Heart right ventricle (tissue), 16 donors: ENCODE results near the gene BIRC7. TPM values are rescaled to one million over a fixed set of nuclear protein-coding genes. Genes with fewer than 3 reads are reported as not detected.

Experiments
- ATAC-seq, 8 donors: fragments of 200-7000 bp; cut with Tn5 transposase; one replicate each; pipeline ENCODE4 v1.9.1; 2020; ENCODE audit warnings: mild to moderate bottlenecking in 8 of 8, moderate library complexity in 8 of 8, moderate number of reproducible peaks in 1 of 8
- DNase-seq, 2 donors: peaks; one replicate each; pipeline ENCODE4 v3.0.0-alpha.2; 2020
- H3K27ac ChIP-seq, 10 donors: fragments of 200-600 bp; sonication (generic) in 2 of 10; one replicate each; pipeline versions ENCODE4 v1.5.0 to v1.8.0; 2020 to 2022; ENCODE audit warnings: mild to moderate bottlenecking in 3 of 10
- H3K27me3 ChIP-seq, 7 donors: fragments of 200-600 bp; one replicate each; pipeline ENCODE4 v1.8.0; 2021 to 2022; ENCODE audit warnings: mild to moderate bottlenecking in 2 of 7
- H3K36me3 ChIP-seq, 9 donors: fragments of 200-600 bp; sonication (generic) in 1 of 9; one replicate each; pipeline versions ENCODE4 v1.5.0 to v1.8.0; 2020 to 2022; ENCODE audit warnings: mild to moderate bottlenecking in 2 of 9
- H3K4me1 ChIP-seq, 9 donors: fragments of 200-600 bp; sonication (generic) in 1 of 9; one replicate each; pipeline versions ENCODE4 v1.5.0 to v1.8.0; 2020 to 2022; ENCODE audit warnings: mild to moderate bottlenecking in 4 of 9
- H3K4me3 ChIP-seq, 10 donors: fragments of 200-600 bp; sonication (generic) in 2 of 10; one replicate each; pipeline versions ENCODE4 v1.5.0 to v1.8.0; 2020 to 2022; ENCODE audit warnings: mild to moderate bottlenecking in 7 of 10, moderate library complexity in 2 of 10
- H3K9me3 ChIP-seq, 11 donors: fragments of 200-600 bp in 10 of 11; sonication (generic) in 2 of 11; one replicate each; pipeline versions ENCODE4 v1.5.0 to v1.8.0; 2013 to 2022; ENCODE audit warnings: mild to moderate bottlenecking in 2 of 11, control low read depth in 1 of 11, moderate library complexity in 1 of 11
- WGBS, 2 donors: extraction: QIAGEN DNeasy Blood & Tissue Kit; methylation state at CpG; one replicate each; pipeline ENCODE4 v1.1.7; 2013; ENCODE audit warnings: inconsistent platforms in 1 of 2; 5-methylcytosine and 5-hydroxymethylcytosine counted together
- intact Hi-C, 10 donors: fragments of 100-400 bp; cut with DNase I; formaldehyde crosslinking; loops; one replicate each; pipeline versions ENCODE4 v1.11.1 to v1.14.2; 2022
- polyA plus RNA-seq, 2 donors: library from polyadenylated mRNA; stranded (reverse); fragments of 200-250 nt; gene quantifications; one replicate each; pipeline ENCODE4 v1.2.3, GENCODE V29; 2013
- total RNA-seq, 10 donors: library from RNA; stranded (reverse); fragmentation: NEBNext Ultra II Directional in 3 of 10; extraction: Animal tissue kit (Norgen Biotek cat#: 25700) in 3 of 10; gene quantifications; one replicate each; pipeline versions ENCODE4 v1.2.1 to v1.2.4, GENCODE V29; 2021 to 2023
- TF ChIP-seq, protein P1 (sequence below), 9 donors: fragments of 200-600 bp; sonication (generic) in 2 of 9; IDR thresholded peaks; one replicate each; pipeline versions ENCODE4 v1.5.0 to v1.8.0; 2021 to 2022; ENCODE audit warnings: antibody characterized with exemption in 9 of 9, mild to moderate bottlenecking in 5 of 9, moderate library complexity in 1 of 9
- donor health status: Arrhythmogenic right ventricular cardiomyopathy.
- donor health status: ischemic (EF 13 %, LVEDD 7.1; RV severe dilation, severe dysfunction).
- donor health status: healthy with polysubstance abuse.
- donor health status: DM: no; HTN: yes; CAD: no.
- donor health status: DM: no; HTN: no; CAD: no.
- donor health status: ischemic (EF 25% LVEDD 6.9; RV normal size, moderate dysfunction).
- donor health status: ischemic (EF 25% LVEDD 5.7; RV mildly dilated, moderate dysfunction).
- donor health status: healthy.
- donor health status: DM: yes; HTN: yes; CAD: no.
- donor health status: Ischemic cardiomyopathy.
- donor health status: ischemic (EF 35%, LVEDD 5.7; RV mildly dilated, moderate dysfunction).
- donor health status: nonischemic (EF 11% LVEDD 7.7; RV severe dilation, severe dysfunction).
- donor health status: DM: yes; HTN: yes; CAD: no.
- donor health status: PGD.
- donor health status: ischemic (EF 29% LVEDD 5.4; RV normal size, mild dysfunction).
- donor health status: nonischemic (EF 23%, LVEDD 6.1; RV moderate dilation, normal function).

The BIRC7 gene
- total and polyA plus RNA-seq, 12 donors, result 0.21 to 2.1 (median 0.37) TPM; not detected in 7

DNA sequence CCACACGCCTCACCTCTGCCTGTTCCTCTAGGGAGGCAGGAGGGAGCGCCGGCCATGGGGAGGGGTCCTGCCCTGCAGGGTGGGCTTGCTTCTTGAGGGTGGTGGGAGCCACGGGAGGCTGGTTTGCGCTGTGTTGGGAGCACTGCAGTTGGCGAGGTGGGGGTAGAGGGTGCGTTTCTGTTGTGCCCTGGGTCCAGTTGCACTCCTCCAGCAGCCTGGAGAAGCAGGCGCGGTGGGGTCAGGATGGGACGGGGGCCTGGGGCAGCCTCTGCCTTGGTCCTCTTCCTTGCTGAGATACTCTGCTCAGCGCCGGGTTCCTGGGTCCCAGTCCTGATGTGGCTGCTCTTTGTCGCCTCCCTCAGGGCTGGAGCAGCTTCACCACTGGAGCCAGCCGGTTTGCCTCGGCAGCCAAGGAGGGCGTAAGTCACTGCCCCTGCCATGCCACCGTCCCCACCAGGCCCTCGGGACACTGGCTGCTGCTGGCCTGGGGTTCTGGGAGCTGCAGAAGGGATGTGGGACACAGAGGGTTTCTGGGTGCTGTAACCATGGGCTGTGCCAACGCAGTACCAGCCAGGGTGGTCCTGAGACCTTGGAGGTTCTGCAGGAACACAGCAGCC, 45.3 kb downstream of the BIRC7 start:
- H3K4me3 ChIP-seq, result no peak overlapping the region
- TF ChIP-seq, protein P1, sequence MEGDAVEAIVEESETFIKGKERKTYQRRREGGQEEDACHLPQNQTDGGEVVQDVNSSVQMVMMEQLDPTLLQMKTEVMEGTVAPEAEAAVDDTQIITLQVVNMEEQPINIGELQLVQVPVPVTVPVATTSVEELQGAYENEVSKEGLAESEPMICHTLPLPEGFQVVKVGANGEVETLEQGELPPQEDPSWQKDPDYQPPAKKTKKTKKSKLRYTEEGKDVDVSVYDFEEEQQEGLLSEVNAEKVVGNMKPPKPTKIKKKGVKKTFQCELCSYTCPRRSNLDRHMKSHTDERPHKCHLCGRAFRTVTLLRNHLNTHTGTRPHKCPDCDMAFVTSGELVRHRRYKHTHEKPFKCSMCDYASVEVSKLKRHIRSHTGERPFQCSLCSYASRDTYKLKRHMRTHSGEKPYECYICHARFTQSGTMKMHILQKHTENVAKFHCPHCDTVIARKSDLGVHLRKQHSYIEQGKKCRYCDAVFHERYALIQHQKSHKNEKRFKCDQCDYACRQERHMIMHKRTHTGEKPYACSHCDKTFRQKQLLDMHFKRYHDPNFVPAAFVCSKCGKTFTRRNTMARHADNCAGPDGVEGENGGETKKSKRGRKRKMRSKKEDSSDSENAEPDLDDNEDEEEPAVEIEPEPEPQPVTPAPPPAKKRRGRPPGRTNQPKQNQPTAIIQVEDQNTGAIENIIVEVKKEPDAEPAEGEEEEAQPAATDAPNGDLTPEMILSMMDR (IDR thresholded peaks at IDR 0.05), result no peak
- H3K4me1 ChIP-seq, result peaks cover 0 to 5% (median 0%) of the 10 kb centered on the region in 9 donors
- peaks cover 0 to 98% (median 19%) of the 10 kb centered on the region in 9 donors for H3K36me3 ChIP-seq
- WGBS, 2 donors, result 83 to 85% methylated on average over 19 of the region's 19 CpGs
- H3K27ac ChIP-seq, result no peak overlapping the region
- intact Hi-C loops, result no loop called here
- ATAC-seq, result no peak
- peak in 1 of 2 donors; percentile 12 for DNase-seq
- no peaks in the 10 kb centered on the region for H3K27me3 ChIP-seq
- H3K9me3 ChIP-seq, result no peaks in the 10 kb centered on the region

DNA sequence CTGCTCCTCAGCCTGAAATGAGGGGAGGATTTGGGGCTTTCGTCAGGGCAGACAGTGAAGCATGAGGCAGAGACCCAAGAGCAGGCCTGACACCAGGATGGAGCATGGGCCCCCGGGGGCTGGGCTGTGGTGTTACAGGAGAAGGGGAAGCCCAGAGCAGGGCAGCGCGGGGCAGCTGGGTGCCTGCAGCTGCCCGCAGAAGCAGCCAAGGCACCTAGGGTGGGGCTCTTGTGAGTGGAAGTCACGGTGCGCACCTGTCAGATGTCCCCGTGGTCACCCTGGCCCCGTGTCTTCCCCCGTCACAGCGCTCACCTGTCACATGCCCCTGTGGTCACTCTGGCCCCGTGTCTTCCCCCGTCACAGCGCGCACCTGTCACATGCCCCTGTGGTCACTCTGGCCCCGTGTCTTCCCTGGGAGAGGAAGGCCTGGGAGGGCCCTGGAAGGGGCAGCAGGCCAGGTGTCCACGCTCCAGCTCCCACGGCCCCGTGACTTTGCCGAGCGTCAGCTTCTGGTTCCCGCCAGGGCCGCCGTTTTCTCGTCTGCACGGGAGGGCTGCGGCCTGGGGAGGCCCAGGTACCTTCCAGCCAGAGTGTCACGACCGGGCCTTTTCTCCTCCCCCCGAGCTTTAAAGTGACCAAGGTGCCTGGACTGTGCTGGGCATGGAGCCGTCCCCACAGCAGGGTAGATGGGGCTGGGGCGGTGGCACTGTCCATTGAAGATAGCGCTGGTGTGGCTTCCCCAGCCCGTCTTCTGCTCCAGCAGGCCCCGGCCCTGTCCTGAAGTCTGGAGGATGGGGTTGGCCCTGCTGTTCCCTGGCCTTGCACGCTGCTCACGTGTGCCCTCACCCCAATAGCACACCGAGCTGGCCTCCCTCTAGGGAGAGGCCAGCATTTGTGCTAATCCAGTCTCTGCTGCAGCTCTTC, 46.3 kb downstream of the BIRC7 start:
- peak in 1 of 2 donors; percentile 6 for DNase-seq
- no peaks in the 10 kb centered on the region for H3K27me3 ChIP-seq
- H3K4me1 ChIP-seq, result peaks cover 0 to 5% (median 0%) of the 10 kb centered on the region in 9 donors
- H3K27ac ChIP-seq, result no peak overlapping the region
- peaks cover 0 to 98% (median 23%) of the 10 kb centered on the region in 9 donors for H3K36me3 ChIP-seq
- intact Hi-C loops, result no loop called here
- TF ChIP-seq, protein P1 (IDR thresholded peaks at IDR 0.05), result no peak
- no peak overlapping the region for H3K4me3 ChIP-seq
- H3K9me3 ChIP-seq, result no peaks in the 10 kb centered on the region
- ATAC-seq, result no peak
- WGBS, 2 donors, result 93 to 95% methylated on average over 38 of the region's 38 CpGs

DNA sequence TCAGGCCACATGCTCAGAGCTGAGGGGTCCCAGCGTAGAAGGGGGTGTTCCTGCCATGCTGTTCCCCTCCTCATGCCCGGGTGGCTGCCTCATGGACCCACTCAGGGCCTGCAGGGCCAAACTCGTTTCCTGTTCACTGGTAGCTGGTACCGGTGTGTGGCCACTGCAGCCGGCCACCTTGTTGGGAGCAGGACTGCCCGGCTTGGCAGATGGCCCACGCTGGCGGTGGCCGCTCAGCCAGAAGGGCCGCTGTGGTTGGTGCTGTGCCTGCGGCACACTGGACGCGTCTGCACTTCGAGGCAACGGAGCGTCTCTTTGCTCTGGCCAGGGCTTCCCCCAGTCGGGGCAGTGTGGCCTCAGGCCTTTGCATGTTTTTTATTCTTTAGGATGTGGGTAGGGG, 47.2 kb downstream of the BIRC7 start:
- Histone ChIP-seq H3K27me3 (no peaks in the 10 kb centered on the region), H3K4me1 (peaks cover 0 to 5% (median 0%) of the 10 kb centered on the region in 9 donors), H3K27ac (no peak overlapping the region), H3K4me3 (no peak overlapping the region), H3K9me3 (no peaks in the 10 kb centered on the region), H3K36me3 (peaks cover 0 to 98% (median 23%) of the 10 kb centered on the region in 9 donors)
- WGBS, 2 donors, result 93 to 95% methylated on average over 17 of the region's 17 CpGs
- ATAC-seq (no peak), DNase-seq (peak in 1 of 2 donors; percentile 10)
- intact Hi-C loops, result no loop called here
- TF ChIP-seq, protein P1 (IDR thresholded peaks at IDR 0.05), result no peak

DNA sequence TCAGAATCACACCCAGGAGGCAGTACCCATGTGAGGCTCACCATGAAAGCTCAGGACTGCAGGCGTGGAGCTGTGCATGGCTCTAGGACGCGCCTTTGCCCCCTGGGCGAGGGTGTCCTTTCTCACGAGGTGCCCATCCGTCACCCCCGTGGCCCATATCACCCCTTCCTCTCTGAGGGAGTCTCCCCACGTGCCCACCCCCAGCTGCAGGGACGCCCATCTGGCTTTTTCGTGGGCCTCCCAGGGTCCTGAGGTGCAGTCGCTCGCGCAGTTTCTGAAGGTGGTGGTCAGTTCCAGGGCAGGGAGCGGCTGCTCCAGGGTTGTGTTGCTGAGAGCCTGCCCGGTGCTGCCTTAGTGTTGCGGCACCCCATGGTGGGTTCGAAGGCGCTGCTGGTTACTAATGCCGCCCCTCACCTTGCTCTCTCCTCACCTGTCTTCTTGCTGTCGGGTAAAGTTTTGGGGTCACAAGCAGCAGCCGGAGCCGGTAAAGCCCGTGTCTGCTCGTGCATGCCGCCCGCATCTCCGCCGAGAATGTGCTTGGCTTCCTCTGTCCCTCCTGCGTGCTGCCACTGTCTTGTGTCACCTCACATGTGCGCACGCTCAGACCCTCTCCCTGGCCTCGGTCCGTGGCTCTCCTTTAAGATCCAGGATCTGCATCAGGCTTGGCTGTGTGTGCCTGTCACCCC, 47.8 kb downstream of the BIRC7 start:
- no peak for ATAC-seq
- H3K4me1 ChIP-seq, result peaks cover 0 to 5% (median 0%) of the 10 kb centered on the region in 9 donors
- no peaks in the 10 kb centered on the region for H3K9me3 ChIP-seq
- H3K27ac ChIP-seq, result no peak overlapping the region
- intact Hi-C loops, result no loop called here
- H3K36me3 ChIP-seq, result peaks cover 0 to 98% (median 25%) of the 10 kb centered on the region in 9 donors
- DNase-seq, result peak in 1 of 2 donors; percentile 7
- H3K27me3 ChIP-seq, result no peaks in the 10 kb centered on the region
- no peak overlapping the region for H3K4me3 ChIP-seq
- WGBS, 2 donors, result 92 to 95% methylated on average over 33 of the region's 33 CpGs
- TF ChIP-seq, protein P1 (IDR thresholded peaks at IDR 0.05), result no peak
